ENCODE results near the gene BAD. TPM values are rescaled to one million over a fixed set of nuclear protein-coding genes. Genes with fewer than 3 reads are reported as not detected.

BAD gene
- total and polyA plus RNA-seq, 4 donors = 16.0 to 39.5 (median 30.2) TPM

- TF ChIP-seq ATF3 (IDR thresholded peaks at IDR 0.05) = no peak
These were observed 43.8 kb downstream of the BAD start, which contains the start of gene FKBP2 (continued) for GRCh38 chr11:64240435-64241240.

- H3K4me1 ChIP-seq (ENCODE audit: control insufficient read depth in 4 of 4, insufficient read depth in 4 of 4, low read length in 3 of 4) = peaks cover 23 to 59% (median 41%) of the 10 kb centered on the region in 4 donors
- no peaks in the 10 kb centered on the region for H3K9me3 ChIP-seq (ENCODE audit: control insufficient read depth in 4 of 4, low read length in 3 of 4)
- peak overlapping the region; percentile 97 to 99 for H3K27ac ChIP-seq (ENCODE audit: low read depth in 1 of 2, low read length in 2 of 2)
- peak overlapping the region in 1 of 2 donors; percentile 85 for H3K9ac ChIP-seq (ENCODE audit: low read depth in 1 of 2, low read length in 2 of 2)
- no peaks in the 10 kb centered on the region for H3K27me3 ChIP-seq (ENCODE audit: control insufficient read depth in 4 of 4, insufficient read depth in 4 of 4, low read length in 3 of 4)
- WGBS = 79% methylated on average over 11 of the region's 11 CpGs
- no peak for DNase-seq (ENCODE audit: low spot score)
- peak overlapping the region in 2 of 3 donors; percentile 74 to 77 for H3K4me3 ChIP-seq (ENCODE audit: low read depth in 1 of 3, low read length in 3 of 3)
- peaks cover 0 to 6% (median 4%) of the 10 kb centered on the region in 4 donors for H3K36me3 ChIP-seq (ENCODE audit: control insufficient read depth in 4 of 4, insufficient read depth in 3 of 4, low read depth in 1 of 4, low read length in 3 of 4)
- TF ChIP-seq GABPA (IDR thresholded peaks at IDR 0.05 in 1 of 2, conservative IDR thresholded peaks at IDR 0.05 in 1 of 2) (no peak), HNF4G (IDR thresholded peaks at IDR 0.05) (no peak), HNF4A (conservative IDR thresholded peaks at IDR 0.05) (no peak), MAX (IDR thresholded peaks at IDR 0.05) (no peak), CTCF (IDR thresholded peaks at IDR 0.05; ENCODE audit: low read depth, low read length, missing input control) (no peak), YY1 (IDR thresholded peaks at IDR 0.05) (no peak)
These were observed 44.6 kb downstream of the BAD start for GRCh38 chr11:64239662-64240434.

GRCh38 chr11:64238999-64239398, 45.5 kb downstream of the BAD start:
- TF ChIP-seq RXRA (IDR thresholded peaks at IDR 0.05) = no peak
- no peak for TF ChIP-seq FOXA2 (IDR thresholded peaks at IDR 0.05)
- no peak for TF ChIP-seq REST (IDR thresholded peaks at IDR 0.05)
- no peak for TF ChIP-seq HNF4G (IDR thresholded peaks at IDR 0.05)
- TF ChIP-seq GABPA (IDR thresholded peaks at IDR 0.05 in 1 of 2, conservative IDR thresholded peaks at IDR 0.05 in 1 of 2) = no peak
- no peak for TF ChIP-seq MAX (IDR thresholded peaks at IDR 0.05)
- TF ChIP-seq YY1 (IDR thresholded peaks at IDR 0.05) = no peak
- no peak for TF ChIP-seq NR2F2 (IDR thresholded peaks at IDR 0.05)
- TF ChIP-seq ATF3 (IDR thresholded peaks at IDR 0.05) = no peak
- no peak for TF ChIP-seq EGR1 (IDR thresholded peaks at IDR 0.05; ENCODE audit: low read depth in 2 of 2)
- TF ChIP-seq FOXA1 (IDR thresholded peaks at IDR 0.05) = no peak
- no peak for TF ChIP-seq RAD21 (IDR thresholded peaks at IDR 0.05)
- no peak for TF ChIP-seq JUND (IDR thresholded peaks at IDR 0.05)
- no peak for TF ChIP-seq HNF4A (conservative IDR thresholded peaks at IDR 0.05)
- no peak for TF ChIP-seq ZBTB33 (IDR thresholded peaks at IDR 0.05)
- no peaks in the 10 kb centered on the region for H3K9me3 ChIP-seq (ENCODE audit: control insufficient read depth in 4 of 4, low read length in 3 of 4)
- no peak for DNase-seq (ENCODE audit: low spot score)
- H3K4me3 ChIP-seq (ENCODE audit: low read depth in 1 of 3, low read length in 3 of 3) = no peak overlapping the region
- peaks cover 27 to 59% (median 40%) of the 10 kb centered on the region in 4 donors for H3K4me1 ChIP-seq (ENCODE audit: control insufficient read depth in 4 of 4, insufficient read depth in 4 of 4, low read length in 3 of 4)
- no peaks in the 10 kb centered on the region for H3K27me3 ChIP-seq (ENCODE audit: control insufficient read depth in 4 of 4, insufficient read depth in 4 of 4, low read length in 3 of 4)
- WGBS = 84% methylated on average over 5 of the region's 5 CpGs
- no peak overlapping the region for H3K9ac ChIP-seq (ENCODE audit: low read depth in 1 of 2, low read length in 2 of 2)
- peaks cover 0 to 5% (median 4%) of the 10 kb centered on the region in 4 donors for H3K36me3 ChIP-seq (ENCODE audit: control insufficient read depth in 4 of 4, insufficient read depth in 3 of 4, low read depth in 1 of 4, low read length in 3 of 4)
- H3K27ac ChIP-seq (ENCODE audit: low read depth in 1 of 2, low read length in 2 of 2) = peak overlapping the region in 1 of 2 donors; percentile 37
